ENCODE data around the gene EHD2.
"Not testable (repeated sequence)": the region's sequence is repeated elsewhere in the genome, so short reads cannot be mapped to it uniquely, and the experiment has no call there.

EHD2 gene

GRCh38 chr19:47713046-47714021 lies at the start of gene EHD2:
EHD2 (plus strand) TSS chr19:47713422; CDS start chr19:47716613, 3,191 bp downstream.
- DNase-seq: peak; percentile 14 to 29

GRCh38 chr19:47663435-47663910 lies 49.7 kb upstream of the EHD2 start:
- no peak for DNase-seq

GRCh38 chr19:47663911-47664771 lies 49.1 kb upstream of the EHD2 start:
- DNase-seq: peak in 1 of 2 donors; percentile 30

- DNase-seq: not testable (repeated sequence)
These were observed 44.7 kb upstream of the EHD2 start for GRCh38 chr19:47668556-47668955.

GRCh38 chr19:47670736-47671135 lies 42.5 kb upstream of the EHD2 start:
- DNase-seq: no peak

- DNase-seq: no peak
These were observed 41.7 kb upstream of the EHD2 start for GRCh38 chr19:47671499-47671898.

GRCh38 chr19:47673426-47673825 lies 39.8 kb upstream of the EHD2 start:
- DNase-seq: no peak

GRCh38 chr19:47674548-47674947 lies 38.7 kb upstream of the EHD2 start:
- no peak for DNase-seq

GRCh38 chr19:47675271-47675670 lies 38.0 kb upstream of the EHD2 start:
- DNase-seq: no peak

- no peak for DNase-seq
These were observed 37.4 kb upstream of the EHD2 start for GRCh38 chr19:47675859-47676258.

- DNase-seq: no peak
These were observed 36.4 kb upstream of the EHD2 start for GRCh38 chr19:47676811-47677210.

- no peak for DNase-seq
These were observed 33.8 kb upstream of the EHD2 start for GRCh38 chr19:47679251-47679900.

- no peak for DNase-seq
These were observed 33.0 kb upstream of the EHD2 start for GRCh38 chr19:47679922-47680857.

- DNase-seq: no peak
These were observed 32.3 kb upstream of the EHD2 start for GRCh38 chr19:47680858-47681332.

- no peak for DNase-seq
These were observed 31.8 kb upstream of the EHD2 start for GRCh38 chr19:47681388-47681787.

GRCh38 chr19:47681936-47682335 lies 31.3 kb upstream of the EHD2 start:
- no peak for DNase-seq

GRCh38 chr19:47682939-47683338 lies 30.3 kb upstream of the EHD2 start:
- DNase-seq: no peak

GRCh38 chr19:47686679-47687450 lies 26.4 kb upstream of the EHD2 start:
- no peak for DNase-seq

- DNase-seq: no peak
These were observed 25.3 kb upstream of the EHD2 start for GRCh38 chr19:47687906-47688305.

- no peak for DNase-seq
These were observed 22.1 kb upstream of the EHD2 start for GRCh38 chr19:47691090-47691489.

- DNase-seq: no peak
These were observed 21.4 kb upstream of the EHD2 start for GRCh38 chr19:47691782-47692181.
